ENCODE measurements around the gene ATP2A3.
"Not testable (repeated sequence)": the region's sequence is repeated elsewhere in the genome, so short reads cannot be mapped to it uniquely, and the experiment has no call there.

Gene ATP2A3

DNA sequence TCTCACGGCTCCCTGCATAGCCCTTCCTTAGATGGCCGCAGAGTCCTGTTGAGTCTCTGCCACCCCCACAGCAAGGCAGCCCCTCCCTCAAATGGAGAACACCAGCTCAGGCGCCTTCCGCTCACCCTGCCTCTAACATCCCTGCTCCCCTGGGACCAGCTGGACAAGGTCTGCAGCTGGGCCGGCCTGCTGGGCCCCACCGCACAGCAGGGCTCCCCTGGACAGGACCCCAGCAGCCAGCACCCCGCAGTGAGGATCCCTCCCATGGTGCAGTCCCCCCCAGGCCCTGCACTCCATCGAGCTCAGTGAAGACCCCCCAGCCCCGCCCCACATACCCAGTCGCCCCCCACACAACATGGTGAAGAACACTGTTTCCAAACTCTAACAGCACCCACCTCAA is 10.2 kb downstream of the ATP2A3 start:
- DNase-seq = no peak

DNA sequence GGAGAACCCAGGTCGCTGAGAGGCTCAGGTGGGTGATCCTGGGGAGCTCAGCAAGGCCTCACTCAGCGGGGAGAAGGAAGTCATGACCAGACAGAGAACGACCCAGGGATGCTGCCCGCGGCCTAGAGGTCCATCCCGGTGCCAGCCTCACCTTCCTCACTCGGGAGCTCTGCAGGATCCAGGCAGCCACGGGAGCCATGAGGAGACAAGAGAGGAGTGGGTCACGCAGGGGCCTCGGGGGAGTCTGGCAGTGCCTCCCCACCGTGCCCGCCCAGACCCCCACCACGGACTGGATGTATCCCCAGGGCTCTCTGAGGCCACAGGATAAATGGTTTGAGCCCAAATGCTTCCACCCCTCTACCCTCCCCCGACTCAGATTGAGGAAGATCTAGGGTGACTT is 10.7 kb downstream of the ATP2A3 start:
- no peak for DNase-seq

DNA sequence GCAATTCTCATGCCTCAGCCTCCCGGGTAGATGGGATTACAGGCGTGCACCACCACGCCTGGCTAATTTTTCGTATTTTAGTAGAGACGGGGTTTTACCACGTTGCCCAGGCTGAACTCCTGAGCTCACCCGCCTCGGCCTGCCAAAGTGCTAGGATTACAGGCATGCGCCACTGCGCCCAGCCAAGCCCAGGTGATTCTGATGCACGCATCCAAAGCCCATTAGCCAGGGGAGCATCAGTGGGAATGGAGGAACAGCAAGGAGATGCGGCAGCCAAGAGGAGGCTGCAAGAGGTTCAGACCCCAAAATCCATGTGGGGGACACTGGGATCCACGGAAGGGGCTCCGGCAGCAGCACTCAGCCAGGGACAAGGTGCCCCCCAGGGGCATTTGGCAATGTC is 12.1 kb downstream of the ATP2A3 start:
- DNase-seq = no peak

DNA sequence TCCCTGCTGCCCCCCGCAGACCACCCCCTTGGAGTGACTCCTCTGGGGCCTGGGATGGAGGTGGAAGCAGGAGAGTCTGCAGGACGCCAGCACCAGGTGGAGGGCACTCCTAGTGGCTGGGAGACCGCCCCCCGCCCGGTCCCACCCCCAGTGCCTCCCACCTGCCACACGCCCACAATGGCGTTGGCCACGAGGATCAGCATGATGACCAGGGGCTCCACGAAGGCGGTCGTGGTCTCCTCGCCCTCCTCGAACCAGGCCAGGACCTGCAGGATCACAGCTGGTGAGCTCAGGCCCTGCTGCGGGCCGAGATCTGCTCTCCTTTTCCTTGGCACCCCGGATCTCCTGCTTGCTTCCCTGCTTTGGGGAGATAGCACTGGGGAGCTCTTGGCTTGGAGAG is 12.8 kb downstream of the ATP2A3 start:
- no peak for DNase-seq

DNA sequence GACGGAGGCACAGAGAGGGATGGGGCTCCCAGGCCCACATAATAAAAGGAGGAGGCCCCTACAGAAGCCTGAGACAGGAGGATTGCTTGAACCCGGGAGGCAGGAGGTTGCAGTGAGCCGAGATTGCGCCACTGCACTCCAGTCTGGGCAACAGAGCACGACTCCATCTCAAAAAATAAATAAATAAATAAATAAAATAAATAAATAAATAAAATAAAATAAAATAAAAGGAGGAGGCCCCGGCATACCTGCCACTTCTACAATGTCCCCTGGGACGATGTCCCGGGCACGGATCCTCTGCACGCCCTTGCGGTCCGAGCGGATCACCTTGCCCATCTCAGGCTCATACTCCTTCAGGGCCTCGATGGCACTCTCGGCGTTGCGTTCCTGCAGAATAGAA is 13.2 kb downstream of the ATP2A3 start:
- no peak for DNase-seq

DNA sequence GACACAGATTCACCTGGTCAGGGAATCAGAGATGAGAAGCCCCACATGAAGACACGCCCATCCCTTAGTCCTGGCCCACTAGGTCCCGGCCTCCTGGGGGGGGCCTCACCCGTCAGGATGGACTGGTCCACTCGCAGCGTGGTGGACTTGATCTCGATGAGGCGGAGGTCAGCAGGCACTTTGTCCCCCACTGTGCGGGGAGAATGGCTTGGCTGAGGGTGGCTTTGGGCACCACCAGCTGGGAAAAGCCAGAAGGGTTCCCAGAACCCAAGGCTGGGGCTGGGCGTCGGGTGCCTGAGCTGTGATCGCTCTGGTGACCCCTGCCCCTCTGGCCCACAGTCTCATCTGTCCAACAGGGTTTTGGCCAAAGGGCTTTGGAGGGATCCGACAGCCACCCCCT is 13.7 kb downstream of the ATP2A3 start:
- no peak for DNase-seq

DNA sequence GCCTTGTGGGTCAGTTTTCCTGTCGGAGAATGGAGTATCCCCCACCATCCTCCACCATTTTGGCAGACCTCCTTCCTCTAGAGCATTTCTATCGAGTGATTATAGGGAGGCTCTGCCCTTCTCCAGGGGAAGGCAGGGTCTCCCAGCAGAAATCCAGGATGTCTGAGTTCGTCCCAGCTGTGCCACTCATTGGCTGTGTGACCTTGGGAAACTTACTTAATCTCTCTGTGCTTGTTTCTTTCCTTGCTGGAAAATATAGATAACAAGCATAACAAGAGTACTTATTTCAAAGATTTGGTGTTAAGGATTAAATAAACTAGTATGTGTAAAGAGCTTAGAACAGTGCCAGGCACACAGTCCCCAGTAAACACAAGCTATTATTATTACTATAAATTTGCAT is 14.8 kb downstream of the ATP2A3 start:
- no peak for DNase-seq

DNA sequence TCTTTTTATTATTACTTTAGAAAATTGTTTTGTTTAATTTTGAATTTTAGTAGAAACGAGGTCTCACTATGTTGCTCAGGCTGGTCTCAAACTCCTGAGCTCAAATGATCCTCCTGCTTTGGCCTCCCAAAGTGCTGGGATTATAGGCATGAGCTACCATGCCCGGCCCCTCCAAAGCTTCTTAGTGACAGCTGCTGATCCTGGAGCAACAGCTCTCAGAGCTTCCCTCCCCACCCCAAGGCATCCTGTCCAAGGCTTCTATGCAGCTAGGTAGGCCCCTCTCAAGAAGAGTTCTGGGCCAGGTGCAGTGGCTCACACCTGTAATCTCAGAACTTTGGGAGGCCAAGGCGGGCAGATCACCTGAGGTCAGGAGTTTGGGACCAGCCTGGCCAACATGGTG is 15.7 kb downstream of the ATP2A3 start:
- not testable (repeated sequence) for DNase-seq

DNA sequence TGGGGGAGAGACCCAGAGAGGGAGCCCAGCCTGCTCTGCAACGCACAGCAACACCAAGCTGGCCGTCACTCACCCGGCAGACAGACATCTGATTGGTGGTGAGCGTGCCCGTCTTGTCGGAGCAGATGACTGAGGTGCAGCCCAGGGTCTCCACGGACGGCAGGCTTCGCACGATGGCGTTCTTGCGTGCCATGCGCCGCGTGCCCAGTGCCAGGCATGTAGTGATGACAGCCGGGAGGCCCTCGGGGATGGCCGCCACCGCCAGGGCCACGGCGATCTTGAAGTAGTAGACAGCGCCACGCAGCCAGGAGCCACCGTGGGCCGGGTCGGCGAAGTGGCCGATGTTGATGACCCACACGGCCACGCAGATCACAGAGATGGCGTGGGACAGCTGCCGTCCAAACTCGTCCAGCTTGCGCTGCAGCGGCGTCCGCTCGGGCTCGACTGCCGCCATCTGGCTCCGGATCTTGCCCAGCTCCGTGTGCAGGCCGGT is 16.9 kb downstream of the ATP2A3 start:
- no peak for DNase-seq

DNA sequence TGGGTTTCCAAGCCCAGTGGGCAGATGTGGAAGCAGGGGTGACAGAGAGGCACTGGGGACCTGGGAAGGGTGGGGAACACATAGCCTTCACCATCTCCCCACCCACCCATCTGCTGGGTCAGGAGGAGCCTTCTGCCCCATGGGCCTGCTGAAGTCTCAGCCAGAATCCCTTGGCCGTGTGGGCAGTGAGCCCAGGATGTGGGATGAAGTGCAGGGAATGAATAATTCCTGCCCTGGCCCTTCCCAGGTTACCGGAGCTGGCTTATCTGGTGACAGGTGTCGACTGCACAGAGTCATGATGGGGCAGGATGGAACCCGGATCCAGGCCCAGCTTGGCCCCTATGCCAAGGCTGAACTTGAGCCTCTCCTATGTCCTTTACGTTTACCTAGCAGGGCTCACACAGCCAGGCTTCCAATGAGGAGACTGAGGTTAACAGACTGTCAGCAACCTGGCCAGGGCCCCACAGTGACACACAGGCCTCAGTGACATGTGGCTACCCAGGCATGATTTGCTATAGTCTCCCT is 17.5 kb downstream of the ATP2A3 start:
- DNase-seq = no peak

DNA sequence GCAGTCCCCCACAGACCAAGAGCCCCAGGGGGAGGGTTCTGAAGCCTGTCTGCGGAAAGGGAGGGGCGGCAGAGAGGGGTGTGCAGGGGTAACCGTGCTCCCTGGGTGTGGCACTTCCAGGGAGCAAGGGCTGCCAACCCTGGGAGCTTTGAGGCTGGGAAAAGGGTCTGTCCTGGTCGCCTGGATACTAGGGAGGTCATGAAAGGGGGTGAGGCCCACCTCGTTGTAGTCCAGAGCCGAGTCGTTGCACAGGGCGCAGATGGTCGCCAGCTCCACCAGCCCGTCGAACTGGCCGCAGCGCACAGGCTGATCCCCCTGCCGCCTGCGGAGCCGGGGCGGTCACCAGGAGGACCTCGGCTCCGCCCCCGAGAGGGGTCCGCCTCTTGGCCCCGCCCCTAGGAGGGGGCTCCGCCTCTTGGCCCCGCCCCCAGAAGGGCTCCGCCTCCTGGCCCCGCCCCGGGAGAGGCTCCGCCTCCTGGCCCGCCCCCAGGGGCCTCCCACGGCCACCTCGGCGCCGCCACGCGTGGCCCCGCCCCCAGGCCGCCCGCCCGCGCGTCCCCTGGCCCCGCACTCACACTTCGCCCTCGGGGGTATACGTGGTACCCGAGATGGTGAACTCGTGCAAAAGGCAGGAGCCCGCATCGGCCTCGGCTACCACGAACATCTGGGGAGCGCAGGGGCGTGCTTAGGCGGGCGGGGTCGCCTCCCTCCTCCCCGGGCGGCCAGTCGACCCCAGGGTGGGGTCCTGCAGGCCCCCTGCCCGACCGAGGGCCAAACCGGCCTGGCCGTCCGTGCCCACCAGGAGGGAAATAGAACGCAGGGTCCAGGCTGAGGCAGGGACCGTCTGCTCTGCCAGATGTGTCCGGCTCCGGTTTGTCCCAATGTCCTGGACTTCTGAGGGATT is 19.5 kb downstream of the ATP2A3 start:
- peak in 1 of 4 experiments; percentile 28 for DNase-seq

DNA sequence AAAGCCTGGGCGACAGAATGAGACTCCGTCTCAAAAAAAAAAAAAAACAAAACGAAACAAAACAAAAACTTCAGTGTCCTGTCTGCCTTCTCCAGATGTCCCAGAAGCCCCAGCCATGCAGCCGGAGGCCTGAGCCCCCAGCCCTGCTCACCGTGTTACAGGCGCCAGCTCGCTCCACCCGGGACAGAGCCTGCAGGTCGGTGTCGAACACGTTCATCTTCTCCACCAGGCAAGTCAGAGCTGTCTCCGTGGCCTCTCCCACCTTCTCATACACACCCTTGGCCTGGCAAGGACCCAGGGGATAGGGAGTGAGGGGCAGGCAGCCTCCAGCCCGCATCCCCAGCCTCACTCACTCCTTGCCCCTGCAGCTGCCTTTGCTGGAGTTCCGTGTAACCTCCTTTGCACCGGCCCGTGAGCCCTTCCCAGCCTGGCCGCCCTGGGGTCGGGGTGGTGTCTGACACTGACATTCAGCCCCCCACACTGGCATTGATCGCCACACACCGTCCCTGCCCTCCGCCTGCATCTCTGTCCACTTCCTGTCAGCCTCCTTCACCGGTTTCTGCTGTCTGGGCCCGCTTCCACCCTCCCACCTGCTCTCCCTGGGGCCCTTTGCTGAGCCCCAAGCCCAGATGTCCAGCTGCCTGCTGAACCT is 20.9 kb downstream of the ATP2A3 start:
- no peak for DNase-seq

DNA sequence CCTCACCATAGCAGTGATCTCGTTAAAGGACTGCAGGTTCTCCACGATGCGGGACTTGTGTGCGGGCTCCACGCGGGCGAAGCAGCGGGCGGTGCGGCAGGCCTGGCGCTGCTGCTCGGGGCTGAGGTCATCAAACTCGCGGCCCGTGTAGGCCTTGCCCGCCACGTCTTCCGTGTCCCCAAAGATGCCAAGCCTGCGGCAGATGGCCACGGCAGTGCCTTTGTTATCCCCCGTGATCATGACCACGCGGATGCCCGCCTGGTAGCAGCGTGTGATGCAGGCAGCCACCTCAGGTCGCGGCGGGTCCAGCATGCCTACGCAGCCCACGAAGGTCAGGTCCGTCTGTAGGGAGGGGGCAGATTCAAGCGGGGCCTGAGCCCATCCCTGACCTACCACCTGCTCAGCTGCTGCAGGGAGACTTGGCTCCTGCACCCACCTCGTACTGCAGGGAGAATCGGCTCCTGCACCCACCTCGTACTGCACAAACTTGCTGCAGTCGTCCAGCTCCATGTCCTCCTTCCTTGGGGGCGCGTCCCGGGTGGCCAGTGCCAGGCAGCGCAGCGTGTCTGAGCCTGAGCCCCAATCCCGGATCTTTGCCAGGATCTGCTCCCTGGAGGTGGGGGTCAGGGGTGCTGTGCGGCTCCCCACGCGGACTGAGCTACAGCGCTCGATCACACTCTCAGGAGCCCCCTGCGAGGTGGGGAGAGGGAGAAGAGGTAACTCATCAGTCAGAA is 23.1 kb downstream of the ATP2A3 start:
- no peak for DNase-seq

DNA sequence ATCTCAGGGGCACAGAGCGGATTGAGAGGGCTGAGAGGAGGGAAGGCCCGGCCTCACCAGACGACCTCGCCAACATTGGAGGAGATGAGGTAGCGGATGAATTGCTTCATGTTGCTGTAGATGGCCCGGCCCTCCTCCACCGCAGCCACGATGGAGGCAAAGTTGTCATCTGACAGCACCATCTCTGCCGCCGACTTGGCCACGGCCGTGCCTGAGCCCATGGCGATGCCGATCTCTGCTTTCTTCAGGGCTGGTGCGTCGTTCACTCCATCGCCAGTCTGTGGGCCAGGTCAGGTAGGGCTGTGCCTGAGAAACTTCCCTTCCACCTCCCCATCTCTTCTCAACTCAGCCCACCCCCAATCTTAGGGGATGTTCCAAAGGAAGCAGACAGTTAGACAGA is 26.9 kb downstream of the ATP2A3 start:
- no peak for DNase-seq

DNA sequence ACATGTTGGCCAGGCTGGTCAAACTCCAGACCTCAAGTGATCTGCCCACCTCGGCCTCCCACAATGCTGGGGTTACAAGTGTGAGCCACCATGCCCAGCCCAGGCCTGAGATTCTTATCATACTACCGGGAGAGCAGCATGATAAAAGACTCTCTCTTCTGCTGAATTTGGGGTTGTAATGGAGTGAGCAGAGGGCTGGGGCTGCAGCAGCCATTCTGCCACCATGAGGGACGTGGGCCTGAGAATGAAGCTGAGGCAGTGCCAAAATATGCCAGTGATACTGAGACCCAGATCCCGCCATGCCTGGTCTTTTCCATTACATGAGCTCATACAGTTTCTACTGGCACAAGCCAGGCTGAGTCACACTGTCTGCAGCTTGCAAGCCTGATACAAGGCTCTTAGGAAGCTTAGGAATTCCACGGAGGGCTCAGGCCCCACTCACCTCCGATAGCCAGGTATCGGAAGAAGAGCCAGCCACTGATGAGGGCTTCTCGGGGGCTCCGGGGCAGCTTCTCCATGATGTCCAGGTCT is 28.3 kb downstream of the ATP2A3 start:
- no peak for DNase-seq

DNA sequence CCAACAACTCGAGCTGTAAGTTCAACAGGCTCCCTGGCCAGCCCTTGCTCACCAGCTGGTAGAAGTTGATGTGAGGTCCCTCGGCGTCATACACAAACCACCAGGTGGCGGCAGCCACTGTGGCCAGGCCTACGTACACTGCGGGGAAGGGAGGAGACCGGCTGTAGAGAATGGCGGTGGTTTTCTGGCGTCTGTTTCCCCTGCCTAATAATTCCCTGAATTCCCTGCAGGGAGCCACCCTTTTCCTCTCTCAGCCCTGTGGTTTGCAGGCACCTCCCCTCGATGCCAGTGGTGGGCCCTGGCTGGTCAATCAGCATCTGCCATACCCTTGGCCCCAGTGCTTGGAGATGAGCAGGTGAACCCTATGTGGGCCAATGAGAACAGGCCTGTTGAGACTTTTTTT is 29.1 kb downstream of the ATP2A3 start:
- no peak for DNase-seq

DNA sequence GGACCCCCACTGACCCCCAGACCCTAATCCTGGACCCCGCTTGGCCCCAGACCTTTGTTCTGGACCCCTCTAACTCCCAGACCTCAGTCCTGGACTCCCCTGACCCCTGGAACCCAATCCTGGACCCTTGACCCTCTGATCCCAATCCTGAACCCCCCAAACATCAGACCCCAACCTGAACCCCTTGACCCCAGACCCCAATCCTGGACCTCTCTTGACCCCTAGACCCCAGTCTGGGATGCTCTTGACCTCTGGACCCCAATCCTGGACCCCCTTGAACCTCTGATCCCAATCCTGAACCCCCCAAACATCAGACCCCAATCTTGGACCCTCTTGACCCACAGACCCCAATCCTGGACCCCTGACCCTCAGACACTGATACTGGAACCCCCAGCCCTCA is 34.5 kb downstream of the ATP2A3 start:
- DNase-seq = no peak

DNA sequence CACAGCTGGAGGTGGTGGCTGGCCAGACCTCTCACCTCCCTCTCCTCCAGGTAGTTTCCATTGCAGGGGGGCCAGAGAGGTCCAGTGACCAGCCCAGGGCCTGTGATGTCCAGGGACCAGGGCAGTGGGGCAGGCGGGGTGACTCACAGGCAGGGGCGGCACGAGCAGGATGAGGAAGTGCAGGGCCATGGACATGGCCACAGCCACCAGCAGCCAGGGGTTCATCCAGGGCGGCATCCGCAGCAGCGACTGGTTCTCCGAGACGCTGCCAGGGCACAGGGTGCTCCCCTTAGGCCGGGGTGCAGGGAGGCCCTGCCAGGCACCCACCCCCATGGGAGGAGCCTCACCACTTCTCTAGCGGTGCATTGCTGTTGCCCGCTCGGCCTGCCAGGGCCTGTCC is 35.1 kb downstream of the ATP2A3 start:
- DNase-seq = no peak

DNA sequence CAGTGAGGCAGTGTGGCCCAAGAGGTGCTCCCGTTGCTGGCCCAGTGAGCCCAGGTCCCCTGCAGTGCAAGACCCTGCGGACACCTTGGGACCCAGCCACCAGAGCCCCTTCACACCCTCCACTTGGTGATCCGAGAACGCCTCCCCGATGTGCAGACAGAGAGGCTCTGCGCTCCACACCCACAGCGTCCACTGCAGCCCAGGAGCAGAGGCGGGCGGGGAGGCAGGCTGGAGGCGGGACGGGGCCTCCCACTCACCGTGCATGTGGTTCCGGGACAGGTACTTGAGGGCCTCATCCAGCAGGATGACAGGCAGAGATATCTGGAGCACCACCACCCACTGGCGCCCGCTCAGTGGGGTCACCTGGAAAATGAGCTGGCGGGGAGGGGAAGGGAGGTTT is 35.8 kb downstream of the ATP2A3 start:
- no peak for DNase-seq

DNA sequence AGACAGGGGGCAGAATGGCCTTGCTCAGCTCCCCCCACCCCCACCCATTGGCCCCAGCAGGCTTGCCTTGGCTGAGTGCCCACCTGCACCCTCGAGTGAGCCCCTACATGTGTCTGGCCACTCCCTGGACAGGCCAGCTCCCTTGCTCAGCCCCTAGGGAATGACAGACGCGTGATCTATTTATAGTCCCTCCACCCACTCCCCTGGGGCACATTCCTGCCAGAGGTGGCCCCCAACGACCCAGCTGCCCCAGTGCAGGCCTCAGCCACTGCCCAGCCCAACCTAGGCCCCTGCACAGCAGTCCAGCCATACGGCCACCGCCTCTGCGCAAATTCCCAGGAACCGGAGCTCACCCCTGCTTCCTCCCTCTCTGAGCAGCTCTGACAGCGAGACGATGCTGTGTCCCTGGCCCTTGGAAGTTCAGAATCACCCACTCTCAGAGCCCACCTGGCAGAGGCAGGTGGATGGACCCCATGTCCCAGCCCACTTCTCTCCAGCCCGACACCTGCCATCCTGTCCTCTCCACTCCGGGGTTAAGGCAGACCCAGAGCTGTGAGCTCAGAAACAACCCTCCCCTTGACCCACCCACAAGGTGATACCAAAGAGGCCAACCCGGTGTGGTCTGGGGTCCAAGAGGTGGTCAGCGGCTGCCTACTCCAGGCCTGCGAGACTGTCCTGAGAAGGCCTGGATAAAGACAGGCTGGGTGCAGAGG is 36.5 kb downstream of the ATP2A3 start:
- DNase-seq = no peak

DNA sequence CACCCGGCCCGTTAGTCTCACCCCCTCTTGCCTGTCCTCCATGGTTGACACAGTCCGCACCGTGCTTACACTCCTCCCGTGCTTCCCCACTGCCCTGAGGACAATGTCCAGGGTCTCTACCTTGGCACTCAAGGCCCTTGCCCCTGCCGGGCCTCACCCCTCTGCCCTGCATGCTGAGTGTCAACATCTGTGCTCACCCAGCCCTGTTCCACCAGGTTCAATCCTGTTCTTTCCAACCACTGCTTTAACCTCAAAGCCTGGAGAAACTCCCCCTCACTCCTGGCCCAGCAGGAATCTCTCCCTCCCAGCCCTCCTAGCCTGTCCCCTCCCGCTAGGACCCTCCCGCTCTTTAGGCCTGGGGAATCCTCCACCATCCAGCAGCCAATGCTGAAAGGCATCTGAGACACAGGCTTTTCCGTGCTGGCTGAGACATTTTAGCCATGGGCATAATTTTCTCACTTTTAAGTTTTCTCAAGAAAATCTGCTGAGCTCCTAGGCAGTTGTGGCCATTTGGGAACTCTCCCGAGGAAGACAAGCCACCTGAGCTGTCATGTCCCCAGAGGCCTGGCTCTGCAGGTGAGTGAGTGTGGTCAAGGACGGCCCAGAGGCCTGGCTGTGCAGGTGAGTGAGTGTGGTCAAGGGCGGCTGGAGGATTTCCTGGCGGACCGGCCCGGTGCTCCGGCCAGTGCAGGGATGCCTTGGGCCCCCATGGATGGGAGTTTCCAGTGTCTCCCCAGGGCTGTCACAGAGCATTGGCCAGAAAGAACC is 37.2 kb downstream of the ATP2A3 start:
- no peak for DNase-seq
